GM03348 (cell line): ENCODE data around the gene TBC1D19.
"Not testable (repeated sequence)": the region's sequence is repeated elsewhere in the genome, so short reads cannot be mapped to it uniquely, and the experiment has no call there.

Experiments used
- DNase-seq: peaks from one replicate; pipeline ENCODE4 v3.0.0; 2012; ENCODE audit warnings: low spot score

Gene TBC1D19, protein sequence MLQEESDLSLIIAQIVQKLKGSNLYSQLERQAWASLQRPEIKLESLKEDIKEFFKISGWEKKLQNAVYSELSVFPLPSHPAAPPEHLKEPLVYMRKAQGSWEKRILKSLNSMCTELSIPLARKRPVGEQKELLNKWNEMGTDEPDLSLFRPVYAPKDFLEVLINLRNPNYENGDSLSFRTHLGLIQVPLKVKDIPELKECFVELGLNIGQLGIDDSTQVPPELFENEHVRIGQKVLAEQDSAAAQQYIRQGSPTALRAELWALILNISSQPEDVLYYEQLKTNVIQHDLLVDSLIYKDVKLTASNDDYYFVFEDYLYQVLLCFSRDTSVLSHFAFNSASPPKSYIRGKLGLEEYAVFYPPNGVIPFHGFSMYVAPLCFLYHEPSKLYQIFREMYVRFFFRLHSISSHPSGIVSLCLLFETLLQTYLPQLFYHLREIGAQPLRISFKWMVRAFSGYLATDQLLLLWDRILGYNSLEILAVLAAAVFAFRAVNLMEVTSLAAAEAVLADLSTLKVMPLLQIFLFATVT

DNA sequence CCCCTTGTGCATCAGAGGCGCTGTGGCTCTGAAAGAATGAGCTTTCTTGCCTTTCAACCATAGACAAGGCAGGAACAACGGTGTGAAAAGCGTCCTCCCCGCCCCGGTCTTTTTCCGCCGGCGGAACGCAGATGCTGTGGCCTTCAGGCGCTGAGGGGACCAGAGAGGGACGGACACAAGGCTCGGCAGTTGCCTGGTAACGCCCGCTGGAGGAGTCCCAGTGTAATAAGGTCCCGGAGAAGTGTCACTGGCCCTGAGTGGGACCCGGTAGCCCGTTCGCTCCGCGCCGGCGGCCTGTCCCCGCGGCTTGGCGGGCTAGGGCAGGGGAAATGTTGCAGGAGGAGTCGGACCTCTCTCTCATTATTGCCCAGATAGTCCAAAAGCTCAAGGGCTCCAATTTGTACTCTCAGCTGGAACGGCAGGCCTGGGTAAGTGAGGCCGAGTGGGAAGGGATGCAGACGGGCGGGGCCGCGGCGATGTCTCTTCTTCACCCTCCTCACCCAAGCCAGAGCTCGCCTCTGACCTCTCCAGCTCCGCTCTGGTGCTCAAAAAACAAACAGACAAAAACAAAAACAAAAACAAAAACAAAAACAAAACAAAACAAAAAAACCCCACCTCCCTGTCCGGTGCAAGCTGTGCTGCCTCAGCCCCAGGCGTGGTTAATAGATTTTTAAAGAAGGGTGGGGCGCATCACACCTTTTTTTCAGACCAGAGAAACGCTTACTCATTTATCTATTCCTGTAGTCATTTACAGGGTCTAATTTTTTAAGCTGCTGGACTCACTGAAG lies at the start of gene TBC1D19:
TSS of gene TBC1D19 (plus strand) at position 220 of the 788 bp plus-strand sequence. CDS start at position 330, 110 bp downstream.
- peak; percentile 93 for DNase-seq

DNA sequence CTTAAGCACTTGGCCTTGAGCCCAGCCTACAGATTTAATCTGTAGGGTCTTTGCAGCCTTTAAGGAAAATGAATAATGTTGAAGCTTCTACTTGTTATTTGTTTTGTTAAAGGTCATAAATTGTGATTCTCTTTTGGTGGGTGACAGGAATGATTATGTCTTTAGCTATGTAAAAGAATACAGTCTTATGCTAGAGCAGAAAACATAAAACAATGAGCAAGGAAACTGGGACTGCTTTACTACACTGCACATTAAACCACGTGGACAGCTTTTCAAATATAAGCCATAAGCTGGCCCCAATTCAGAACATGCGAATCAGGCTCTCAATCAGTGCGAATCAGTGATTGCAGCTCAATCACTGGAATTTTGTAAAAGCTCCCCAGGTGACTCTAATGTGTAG lies 40.9 kb upstream of the TBC1D19 start:
- DNase-seq = no peak

- DNase-seq = no peak
Measured at GRCh38 chr4:26544421-26544820, 39.5 kb upstream of the TBC1D19 start.

DNA sequence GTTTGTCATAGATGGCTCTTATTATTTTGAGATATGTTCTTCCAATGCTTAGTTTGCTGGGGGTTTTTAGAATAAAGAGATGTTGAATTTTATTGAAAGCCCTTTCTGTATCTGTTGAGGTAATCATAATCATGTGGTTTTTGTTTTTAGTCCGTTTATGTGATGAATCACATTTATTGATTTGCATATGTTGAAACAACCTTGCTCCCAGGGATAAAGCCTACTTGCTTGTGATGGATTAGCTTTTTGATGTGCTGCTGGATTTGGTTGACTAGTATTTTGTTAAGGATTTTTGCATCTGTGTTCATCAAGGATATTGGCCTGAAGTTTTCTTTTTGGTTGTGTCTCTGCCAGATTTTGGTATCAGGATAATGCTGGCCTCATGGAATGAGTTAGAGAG lies 35.5 kb upstream of the TBC1D19 start:
- not testable (repeated sequence) for DNase-seq

DNA sequence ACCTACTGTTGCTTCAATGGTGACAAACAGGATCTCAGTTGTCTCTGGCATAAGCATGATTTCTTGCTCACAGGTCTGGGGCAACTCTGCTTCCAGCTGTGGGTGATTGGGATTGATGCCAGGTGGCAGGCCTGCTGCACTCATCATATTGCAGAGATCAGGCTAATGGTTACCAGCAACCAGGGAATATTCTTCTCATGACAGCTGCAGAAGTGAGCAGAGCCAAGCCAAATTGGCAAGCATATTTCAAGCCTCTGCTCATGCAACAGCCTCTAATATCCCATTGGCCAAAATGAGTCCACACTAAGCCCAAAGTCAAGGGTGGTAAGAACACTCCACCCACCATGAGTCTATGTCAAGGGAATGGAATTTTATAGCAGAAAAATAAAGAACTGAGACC lies 26.7 kb upstream of the TBC1D19 start:
- peak; percentile 87 for DNase-seq

DNA sequence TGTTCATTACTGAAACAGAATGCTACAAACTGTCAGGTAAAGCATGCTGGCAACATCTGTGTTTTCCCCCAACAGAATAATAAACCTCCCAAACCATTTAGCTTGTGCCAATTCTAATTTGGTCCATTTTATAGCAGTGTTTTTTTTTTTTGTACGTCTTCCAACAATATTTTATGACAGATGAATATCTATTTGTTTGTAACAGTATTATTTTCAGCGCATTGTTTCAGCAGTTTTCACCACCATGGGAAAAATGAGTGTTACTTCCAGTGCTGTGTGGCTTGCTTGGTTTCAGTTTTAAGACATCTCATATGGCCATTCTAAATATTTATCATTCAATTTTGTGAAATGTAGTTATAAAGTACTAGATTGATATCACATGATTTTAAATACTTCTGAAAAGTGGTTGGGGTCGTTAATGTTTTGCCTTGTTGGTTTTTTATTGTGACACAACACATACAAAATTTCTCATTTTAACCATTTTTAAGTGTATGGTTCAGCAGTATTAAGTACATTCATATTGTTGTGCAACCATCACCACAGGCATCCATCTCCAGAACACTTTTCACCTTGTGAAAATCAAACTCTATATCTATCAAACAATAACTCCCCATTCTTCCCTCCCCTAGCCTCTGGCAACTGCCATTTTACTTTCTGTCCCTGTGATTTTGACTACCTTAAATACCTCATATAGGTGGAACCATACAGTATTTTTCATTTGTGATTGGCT lies 25.6 kb upstream of the TBC1D19 start:
- no peak for DNase-seq

- no peak for DNase-seq
Measured at GRCh38 chr4:26566133-26566532, 17.8 kb upstream of the TBC1D19 start.

DNA sequence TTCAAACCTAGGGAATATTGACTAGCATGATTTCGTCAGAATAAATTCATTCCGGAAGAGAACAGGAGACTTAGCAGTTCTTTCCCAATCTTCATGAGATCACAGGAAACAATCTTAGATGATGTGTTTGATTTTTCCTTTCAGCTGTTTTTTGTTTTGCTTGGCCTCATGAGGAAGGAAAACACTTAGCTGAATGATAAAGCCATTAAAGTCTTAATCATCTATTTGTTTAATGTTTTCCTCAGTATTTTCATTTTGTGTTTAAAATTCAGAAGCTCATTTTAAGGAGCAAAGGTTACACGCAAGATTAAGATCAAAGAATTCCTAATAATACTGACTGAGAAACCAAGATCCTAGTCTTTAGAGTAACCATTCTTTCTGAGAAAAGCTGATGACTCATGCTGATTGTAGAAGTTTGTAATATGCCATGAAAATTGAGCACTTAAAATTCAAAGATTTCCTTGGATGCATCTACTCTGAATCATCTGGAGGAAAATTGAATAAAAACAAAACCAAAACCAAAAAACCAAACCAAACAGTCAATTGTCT lies 15.4 kb upstream of the TBC1D19 start:
- peak; percentile 71 for DNase-seq

DNA sequence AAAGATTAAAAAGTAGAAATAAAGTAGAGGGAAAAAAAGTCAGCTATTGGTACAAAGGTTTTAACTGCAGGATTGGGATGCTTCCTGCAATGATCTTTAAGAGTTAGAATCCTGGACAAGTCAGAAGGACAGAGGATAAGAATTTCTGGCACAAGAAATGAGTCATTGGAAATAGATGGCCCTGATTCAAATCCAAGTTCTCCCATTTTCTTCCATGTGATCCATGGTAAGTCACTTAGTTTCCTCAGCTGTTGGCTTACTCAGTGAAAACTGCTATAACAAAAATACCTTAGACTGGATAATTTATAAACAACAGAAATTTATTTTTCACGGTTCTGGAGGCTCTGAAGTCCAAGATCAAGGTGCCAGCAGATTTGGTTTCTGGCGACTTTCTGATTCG lies 13.3 kb upstream of the TBC1D19 start:
- DNase-seq = no peak

DNA sequence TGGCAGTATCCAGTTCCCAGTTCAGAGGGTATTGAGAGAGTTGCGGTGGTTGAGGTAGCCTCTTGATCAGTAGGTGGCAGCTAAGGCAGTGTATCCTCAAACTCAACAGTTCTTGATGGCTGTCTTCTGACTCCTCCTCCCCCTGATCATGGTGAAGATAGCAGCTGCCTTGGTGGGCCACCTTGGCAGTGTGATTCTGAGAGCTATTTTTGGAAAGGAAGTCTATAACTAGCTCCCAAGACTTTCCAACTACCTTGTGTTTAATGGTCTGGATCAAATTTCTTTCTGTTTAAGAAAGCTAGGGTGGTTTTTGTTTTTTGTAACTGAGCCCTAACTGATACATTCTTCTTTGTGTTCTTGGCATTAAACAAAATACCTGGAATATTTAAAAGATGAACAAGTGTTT lies 10.5 kb upstream of the TBC1D19 start:
- no peak for DNase-seq

DNA sequence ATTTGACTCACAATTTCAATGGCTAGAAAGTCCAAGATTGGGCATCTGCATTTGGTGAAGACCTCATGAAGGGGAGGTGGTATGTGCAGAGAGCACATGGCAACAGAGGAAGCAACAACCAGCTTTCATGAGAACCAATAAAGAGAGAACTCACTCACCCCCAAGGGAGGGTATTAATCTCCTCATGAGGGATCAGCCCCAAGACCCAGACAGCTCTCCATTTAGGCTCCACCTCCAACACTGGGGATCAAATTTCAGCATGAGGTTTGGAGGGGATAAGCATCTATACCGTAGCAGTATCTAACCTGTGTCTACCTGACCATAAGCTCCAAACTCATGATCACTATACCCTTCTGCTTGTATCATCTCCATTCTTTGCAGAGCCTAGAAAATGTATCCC lies 9.3 kb upstream of the TBC1D19 start:
- no peak for DNase-seq

DNA sequence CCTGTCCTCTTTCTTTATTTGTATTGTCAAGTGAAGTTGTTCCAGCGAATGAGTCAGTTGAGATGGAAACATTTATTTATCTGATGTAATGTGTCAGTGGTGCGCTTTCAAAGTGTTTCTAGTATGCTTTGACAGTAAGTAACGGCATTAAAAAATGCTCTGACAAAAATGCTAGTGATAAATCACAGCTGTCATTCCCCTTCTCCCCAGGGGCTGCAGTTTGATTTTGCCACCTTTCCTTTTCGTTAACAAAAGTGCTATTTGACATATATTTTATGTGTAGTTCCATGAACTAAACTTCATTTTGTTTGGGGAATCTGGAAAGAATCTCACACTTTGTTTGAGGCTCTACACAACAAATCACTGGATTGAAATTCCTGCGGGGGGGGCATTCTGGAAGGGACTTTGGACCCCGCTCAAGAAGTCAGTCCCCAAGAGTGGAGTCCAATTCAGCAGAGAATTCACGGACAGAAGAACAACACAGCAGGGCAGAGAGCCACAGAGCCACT lies 7.6 kb upstream of the TBC1D19 start:
- DNase-seq = peak; percentile 39

GRCh38 chr4:26577066-26577465 lies 6.8 kb upstream of the TBC1D19 start:
- DNase-seq = no peak

GRCh38 chr4:26579169-26579568 lies 4.7 kb upstream of the TBC1D19 start:
- DNase-seq = no peak

DNA sequence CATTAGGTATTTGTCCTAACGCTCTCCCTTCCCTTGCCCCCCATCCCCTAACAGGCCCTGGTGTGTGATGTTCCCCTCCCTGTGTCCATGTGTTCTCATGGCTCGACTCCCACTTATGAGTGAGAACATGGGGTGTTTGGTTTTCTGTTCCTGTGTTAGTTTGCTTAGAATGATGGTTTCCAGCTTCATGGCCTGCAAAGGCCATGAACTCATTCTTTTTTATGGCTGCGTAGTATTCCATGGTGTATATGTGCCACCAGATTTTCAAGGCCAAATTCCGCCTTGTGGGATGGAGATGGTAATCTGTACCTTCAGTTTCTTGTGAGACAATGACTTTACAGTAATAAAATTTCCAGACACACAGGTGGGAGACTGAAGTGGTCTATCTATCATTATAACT lies 2.5 kb upstream of the TBC1D19 start:
- not testable (repeated sequence) for DNase-seq

DNA sequence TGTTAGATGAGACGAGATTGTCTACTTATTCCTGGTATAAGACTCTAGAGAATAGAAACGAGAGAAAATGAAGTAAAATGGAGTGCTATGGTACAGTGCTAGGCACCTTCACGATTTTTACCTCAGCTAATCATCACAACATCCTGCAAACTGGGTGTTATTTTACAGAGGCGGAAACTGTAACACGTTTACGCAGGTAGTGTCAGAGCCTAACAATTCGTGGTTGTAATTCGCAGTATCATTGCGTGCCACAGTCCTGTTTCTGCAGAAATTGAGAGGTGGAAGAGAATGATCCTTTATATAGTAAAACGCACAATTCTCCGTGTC lies 383 bp upstream of the TBC1D19 start:
- DNase-seq = no peak

- DNase-seq = no peak
Measured at GRCh38 chr4:26584725-26585124, 841 bp downstream of the TBC1D19 start.

- no peak for DNase-seq
Measured at GRCh38 chr4:26589705-26590104, 5.8 kb downstream of the TBC1D19 start.

DNA sequence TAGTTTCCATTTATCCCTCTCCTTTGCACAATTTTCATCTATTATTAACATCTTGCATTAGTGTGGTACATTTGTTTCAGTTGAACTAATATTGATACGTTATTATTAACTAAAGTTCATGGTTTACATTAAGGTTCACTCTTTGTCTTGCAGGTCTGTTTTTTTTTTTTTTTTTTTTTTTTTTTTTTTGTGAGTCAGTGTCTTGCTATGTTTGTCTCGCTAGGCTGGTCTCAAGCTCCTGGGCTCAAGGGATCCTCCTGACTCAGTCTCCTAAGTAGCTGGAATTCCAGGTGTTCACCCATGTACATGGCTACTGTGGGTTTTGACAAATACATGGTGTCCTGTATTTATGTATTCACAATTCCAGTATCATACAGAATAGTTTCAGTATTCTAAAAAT lies 6.8 kb downstream of the TBC1D19 start:
- DNase-seq = no peak

- DNase-seq = not testable (repeated sequence)
Measured at GRCh38 chr4:26593557-26593956, 9.7 kb downstream of the TBC1D19 start.

GRCh38 chr4:26594371-26594770 lies 10.5 kb downstream of the TBC1D19 start:
- DNase-seq = no peak

- no peak for DNase-seq
Measured at GRCh38 chr4:26594778-26595177, 10.9 kb downstream of the TBC1D19 start.
